Pancreas (tissue), 10 donors: ENCODE measurements around the gene ACHE. TPM values are rescaled to one million over a fixed set of nuclear protein-coding genes. Genes with fewer than 3 reads are reported as not detected.
"Not testable (repeated sequence)": the region's sequence is repeated elsewhere in the genome, so short reads cannot be mapped to it uniquely, and the experiment has no call there.

Experiments used
- ATAC-seq, 4 donors: fragments of 200-7000 bp; cut with Tn5 transposase; one replicate each; pipeline versions ENCODE4 v1.8.0 to v1.9.1; 2020; ENCODE audit warnings: mild to moderate bottlenecking in 4 of 4, moderate library complexity in 4 of 4
- DNase-seq, 6 donors: peaks; one replicate each; pipeline ENCODE4 v3.0.0-alpha.2; 2020
- FAIRE-seq: peaks from 2 replicates; lab custom pipeline; 2012; peaks lifted over from hg19 to GRCh38; lab: Jason Lieb, UNC
- H3K27ac ChIP-seq, 4 donors: fragments of 200-600 bp; sonication (generic); 1 replicate in 3 of 4; 2 replicates in 1 of 4; pipeline versions ENCODE4 v1.5.0 to v1.8.0; 2020
- H3K27me3 ChIP-seq, 4 donors: fragments of 200-600 bp; one replicate each; pipeline ENCODE4 v1.8.0; 2021
- H3K36me3 ChIP-seq, 3 donors: fragments of 200-600 bp; sonication (generic) in 1 of 3; one replicate each; pipeline versions ENCODE4 v1.5.0 to v1.8.0; 2020 to 2021
- H3K4me1 ChIP-seq, 3 donors: fragments of 200-600 bp; one replicate each; pipeline ENCODE4 v1.8.0; 2021
- H3K4me3 ChIP-seq, 4 donors: fragments of 200-600 bp; sonication (generic) in 2 of 4; one replicate each; pipeline versions ENCODE4 v1.5.0 to v1.8.0; 2020 to 2021
- H3K9me3 ChIP-seq, 4 donors: fragments of 200-600 bp; one replicate each; pipeline ENCODE4 v1.8.0; 2021
- whole genome bisulfite sequencing, 2 donors: extraction: QIAGEN DNeasy Blood & Tissue Kit; methylation state at CpG; one replicate each; pipeline ENCODE4 v1.1.7; 2013; 5-methylcytosine and 5-hydroxymethylcytosine counted together
- intact Hi-C, 3 donors: fragments of 100-400 bp; cut with DNase I; formaldehyde crosslinking; loops; one replicate each; pipeline versions ENCODE4 v1.11.1 to v1.14.2; 2022
- polyA plus RNA-seq, 2 donors: library from polyadenylated mRNA; stranded (reverse); fragments of 200-250 nt; gene quantifications; one replicate each; pipeline ENCODE4 v1.2.3, GENCODE V29; 2013
- total RNA-seq, 6 donors: library from RNA; stranded (reverse); fragmentation: NEBNext Ultra II Directional in 4 of 6; extraction: Animal tissue kit (Norgen Biotek cat#: 25700) in 4 of 6; gene quantifications; one replicate each; pipeline versions ENCODE4 v1.2.1 to v1.2.4, GENCODE V29; 2021 to 2023
- TF ChIP-seq, protein P1 (sequence below), 4 donors: fragments of 200-600 bp; sonication (generic) in 3 of 4; IDR thresholded peaks; one replicate each; pipeline versions ENCODE4 v1.5.0 to v1.8.0; 2021; ENCODE audit warnings: antibody characterized with exemption in 4 of 4
- donor health status: healthy with polysubstance abuse.
- donor health status: DM: no; HTN: no; CAD: no; lungs with moderate emphysema.
- donor health status: DM: no; HTN: no; CAD: no.
- donor health status: control.
- donor health status: control.
- donor health status: Bipolar disorder and iron deficiency.
- donor health status: DM: yes; HTN: yes; CAD: no.
- donor health status: DM: no; HTN: no; CAD: no.
- donor health status: DM: no; HTN: no; CAD: no.
- donor health status: DM: yes; HTN: yes; CAD: no.

ACHE gene
- total and polyA plus RNA-seq, 8 donors: 1.2 to 10.9 (median 3.2) TPM

DNA sequence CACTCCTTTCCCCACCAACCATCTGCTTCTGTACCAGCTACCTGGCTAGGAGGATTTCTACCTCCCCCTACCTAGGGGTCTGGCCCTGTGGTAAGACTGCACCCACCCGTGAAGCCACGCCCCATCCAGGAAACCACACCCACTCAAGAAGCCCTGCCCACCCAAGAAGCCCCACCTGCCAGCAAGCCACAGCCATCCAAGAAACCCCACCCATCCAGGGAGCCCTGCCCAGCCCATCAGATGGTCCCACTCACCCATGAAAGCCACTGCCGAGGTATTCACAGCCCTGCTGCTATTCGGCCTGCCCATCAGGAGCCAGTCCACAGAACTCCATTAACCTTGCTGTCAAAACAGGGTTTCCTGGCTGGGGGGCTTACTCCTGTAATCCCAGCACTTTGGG, 38.0 kb upstream of the ACHE start:
- FAIRE-seq (no peak), ATAC-seq (no peak)
- intact Hi-C loops: no loop called here

DNA sequence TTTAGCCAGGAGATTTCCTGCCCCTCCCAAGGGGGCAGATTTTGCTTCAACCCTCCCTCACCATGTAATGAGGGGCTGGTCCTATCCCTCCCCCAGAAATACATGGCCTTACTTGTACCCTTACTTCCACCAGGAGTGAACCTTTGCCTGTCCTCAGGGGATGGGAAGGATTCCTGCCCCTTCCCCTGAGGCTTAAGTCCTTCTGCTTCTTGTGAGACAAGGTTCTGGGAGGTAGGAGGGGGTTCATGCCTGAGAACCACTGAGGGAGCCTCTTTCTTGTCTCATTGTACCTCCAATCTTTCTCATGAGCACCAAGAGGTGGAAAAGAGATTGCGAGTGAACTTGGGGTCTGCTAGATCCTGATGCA, 34.1 kb upstream of the ACHE start:
- Histone ChIP-seq H3K9me3 (no peaks in the 10 kb centered on the region), H3K27ac (no peak overlapping the region), H3K4me3 (no peak overlapping the region), H3K4me1 (no peaks in the 10 kb centered on the region), H3K27me3 (no peaks in the 10 kb centered on the region), H3K36me3 (no peaks in the 10 kb centered on the region)
- intact Hi-C loops: no loop called here
- ATAC-seq (no peak), DNase-seq (no peak), FAIRE-seq (no peak)
- TF ChIP-seq, protein P1, sequence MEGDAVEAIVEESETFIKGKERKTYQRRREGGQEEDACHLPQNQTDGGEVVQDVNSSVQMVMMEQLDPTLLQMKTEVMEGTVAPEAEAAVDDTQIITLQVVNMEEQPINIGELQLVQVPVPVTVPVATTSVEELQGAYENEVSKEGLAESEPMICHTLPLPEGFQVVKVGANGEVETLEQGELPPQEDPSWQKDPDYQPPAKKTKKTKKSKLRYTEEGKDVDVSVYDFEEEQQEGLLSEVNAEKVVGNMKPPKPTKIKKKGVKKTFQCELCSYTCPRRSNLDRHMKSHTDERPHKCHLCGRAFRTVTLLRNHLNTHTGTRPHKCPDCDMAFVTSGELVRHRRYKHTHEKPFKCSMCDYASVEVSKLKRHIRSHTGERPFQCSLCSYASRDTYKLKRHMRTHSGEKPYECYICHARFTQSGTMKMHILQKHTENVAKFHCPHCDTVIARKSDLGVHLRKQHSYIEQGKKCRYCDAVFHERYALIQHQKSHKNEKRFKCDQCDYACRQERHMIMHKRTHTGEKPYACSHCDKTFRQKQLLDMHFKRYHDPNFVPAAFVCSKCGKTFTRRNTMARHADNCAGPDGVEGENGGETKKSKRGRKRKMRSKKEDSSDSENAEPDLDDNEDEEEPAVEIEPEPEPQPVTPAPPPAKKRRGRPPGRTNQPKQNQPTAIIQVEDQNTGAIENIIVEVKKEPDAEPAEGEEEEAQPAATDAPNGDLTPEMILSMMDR (IDR thresholded peaks at IDR 0.05): no peak
- 74 to 85% methylated on average over 1 of the region's 1 CpG for WGBS, 2 donors

More for the DNA sequence above, 38.0 kb upstream of the ACHE start:
- TF ChIP-seq, protein P1 (IDR thresholded peaks at IDR 0.05): no peak
- H3K27ac ChIP-seq: no peak overlapping the region
- no peaks in the 10 kb centered on the region for H3K4me1 ChIP-seq
- no peak overlapping the region for H3K4me3 ChIP-seq
- H3K36me3 ChIP-seq: no peaks in the 10 kb centered on the region
- WGBS, 2 donors: 38 to 68% methylated on average over 4 of the region's 4 CpGs
- no peaks in the 10 kb centered on the region for H3K27me3 ChIP-seq
- DNase-seq: no peak
- H3K9me3 ChIP-seq: no peaks in the 10 kb centered on the region

DNA sequence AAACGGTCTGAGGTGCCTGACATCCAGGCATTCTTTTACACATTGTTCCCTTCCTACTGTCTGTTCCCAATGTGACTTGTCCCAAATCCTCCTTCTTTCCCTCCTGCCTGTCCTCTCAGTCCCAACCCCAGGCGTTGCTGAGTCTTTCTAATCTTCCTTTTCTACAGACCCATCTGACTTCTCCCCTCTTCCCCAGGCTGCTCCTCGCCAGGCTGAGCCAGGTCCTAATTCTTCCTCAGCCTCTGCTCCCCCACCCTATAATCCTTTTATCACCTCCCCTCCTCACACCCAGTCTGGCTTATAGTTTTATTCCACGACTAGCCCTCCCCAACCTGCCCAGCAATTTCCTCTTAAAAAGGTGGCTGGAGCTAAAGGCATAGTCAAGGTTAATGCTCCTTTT, 27.9 kb upstream of the ACHE start:
- H3K36me3 ChIP-seq, FAIRE-seq, H3K27ac ChIP-seq, ATAC-seq, DNase-seq, H3K9me3 ChIP-seq, H3K4me1 ChIP-seq, H3K27me3 ChIP-seq, H3K4me3 ChIP-seq, intact Hi-C loops: not testable (repeated sequence)
- WGBS, 2 donors: 53 to 60% methylated on average over 4 of the region's 4 CpGs

DNA sequence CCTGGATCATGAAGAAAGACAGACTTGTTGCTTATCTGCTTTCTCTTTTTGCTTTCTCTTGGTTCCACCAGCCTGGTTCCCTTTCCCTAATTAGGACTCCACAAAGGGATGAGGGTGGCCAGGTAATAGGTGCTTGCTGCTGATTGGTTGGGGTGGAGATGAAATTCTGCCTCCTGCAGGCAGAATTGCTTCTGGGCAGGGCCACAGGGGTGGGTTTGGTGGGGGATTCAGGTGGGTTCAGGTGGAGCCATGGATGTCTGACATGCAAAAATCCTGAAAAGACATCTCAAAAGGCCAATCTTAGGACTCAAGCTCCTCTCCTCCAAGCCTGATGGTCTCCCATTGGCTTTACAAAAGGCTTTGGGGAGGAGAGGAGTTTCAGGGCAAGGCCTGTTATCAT, 25.4 kb upstream of the ACHE start:
- Histone ChIP-seq H3K27me3 (no peaks in the 10 kb centered on the region), H3K36me3 (no peaks in the 10 kb centered on the region), H3K4me1 (no peaks in the 10 kb centered on the region), H3K4me3 (no peak overlapping the region), H3K9me3 (no peaks in the 10 kb centered on the region), H3K27ac (no peak overlapping the region)
- intact Hi-C loops: no loop called here
- FAIRE-seq (no peak), DNase-seq (no peak), ATAC-seq (no peak)
- TF ChIP-seq, protein P1 (IDR thresholded peaks at IDR 0.05): no peak

DNA sequence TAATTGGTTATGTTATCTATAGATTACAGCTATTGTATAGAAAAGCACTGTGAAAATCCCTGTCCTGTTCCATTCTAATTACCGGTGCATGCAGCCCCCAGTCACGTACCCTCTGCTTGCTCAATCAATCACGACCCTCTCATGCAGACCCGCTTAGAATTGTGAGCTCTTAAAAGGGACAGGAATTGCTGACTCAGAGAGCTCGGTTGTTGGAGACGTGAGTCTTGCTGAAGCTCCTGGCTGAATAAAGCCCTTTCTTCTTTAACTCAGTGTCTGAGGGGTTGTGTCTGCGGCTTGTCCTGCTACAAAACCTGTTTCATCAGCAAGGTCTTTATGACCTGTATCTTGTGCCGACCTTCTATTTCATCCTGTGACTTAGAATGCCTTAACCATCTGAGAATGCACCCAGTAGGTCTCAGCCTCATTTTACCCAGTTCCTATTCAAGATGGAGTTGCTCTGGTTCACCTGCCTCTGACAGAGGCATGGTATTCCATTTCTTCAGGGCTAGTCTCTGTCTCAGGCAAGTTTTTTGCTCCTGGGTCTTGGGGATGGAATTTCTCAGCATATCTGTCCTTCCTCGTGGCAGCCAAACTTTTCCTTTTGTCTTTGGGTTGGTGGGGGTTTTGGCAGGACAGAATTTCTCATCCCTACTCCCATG, 24.2 kb upstream of the ACHE start:
- H3K27me3 ChIP-seq, intact Hi-C loops, H3K4me1 ChIP-seq, ATAC-seq, FAIRE-seq, H3K9me3 ChIP-seq, H3K4me3 ChIP-seq, H3K27ac ChIP-seq, DNase-seq, H3K36me3 ChIP-seq: not testable (repeated sequence)
- 70 to 71% methylated on average over 9 of the region's 9 CpGs for WGBS, 2 donors

DNA sequence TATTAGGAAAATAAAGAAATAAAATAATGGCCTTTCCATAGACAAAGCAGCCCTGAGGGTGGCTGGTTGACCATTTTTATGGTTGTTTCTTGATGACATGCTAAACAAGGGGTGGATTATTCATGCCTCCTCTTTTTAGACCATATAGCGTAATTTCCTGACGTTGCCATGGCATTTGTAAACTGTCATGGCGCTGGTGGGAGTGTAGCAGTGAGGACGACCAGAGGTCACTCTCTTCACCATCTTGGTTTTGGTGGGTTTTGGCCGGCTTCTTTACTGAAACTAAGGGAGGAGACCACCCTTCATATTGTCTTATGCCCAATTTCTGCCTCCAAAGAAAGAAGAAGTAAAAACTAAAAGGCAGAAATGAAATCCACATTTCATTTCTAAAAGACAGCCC, 23.6 kb upstream of the ACHE start:
- H3K4me1 ChIP-seq, H3K36me3 ChIP-seq, intact Hi-C loops, H3K27ac ChIP-seq, H3K4me3 ChIP-seq, ATAC-seq, FAIRE-seq, H3K27me3 ChIP-seq, DNase-seq, H3K9me3 ChIP-seq: not testable (repeated sequence)
- 83 to 84% methylated on average over 5 of the region's 5 CpGs for WGBS, 2 donors
